RWPE1 (cell line): ENCODE measurements around the gene ACAP3.

Experiments
- CTCF ChIA-PET: fragments of 350-600 bp; sonication (Branson Sonifier 250); formaldehyde crosslinking; extraction: SDS; loops from one replicate; lab custom pipeline; 2021; lab: Yijun Ruan, JAX
- POLR2A ChIA-PET: fragments of 400-600 bp; formaldehyde crosslinking; extraction: SDS; loops from one replicate; lab custom pipeline; 2020; ENCODE audit warnings: antibody characterized with exemption; ENCODE audit not compliant: low non-redundant PET; lab: Yijun Ruan, JAX
- DNase-seq: peaks from one replicate; pipeline ENCODE4 v3.0.0; 2012; ENCODE audit warnings: low spot score
- H3K27ac ChIP-seq: fragments of 450-650 bp; 2 replicates; pipeline ENCODE4 v1.5.1; 2017
- TF ChIP-seq, protein P1 (sequence below): fragments of 450-650 bp; conservative IDR thresholded peaks from 2 replicates; pipeline ENCODE4 v1.5.1; 2017; ENCODE audit warnings: low read depth, mild to moderate bottlenecking

The ACAP3 gene

GRCh38 chr1:1347663-1348419 is 40.1 kb upstream of the ACAP3 start:
- H3K27ac ChIP-seq: peak overlapping the region; percentile 98
- DNase-seq: no peak

GRCh38 chr1:1347026-1347595 is 39.4 kb upstream of the ACAP3 start:
- DNase-seq: no peak
- H3K27ac ChIP-seq: peak overlapping the region; percentile 98
- POLR2A ChIA-PET: interaction anchor here (0.8 kb wide), 1 partner anchor 28 kb away, joined by 4 read pairs; the partner anchor contains the start of gene AURKAIP1
- CTCF ChIA-PET: no interaction called here
- TF ChIP-seq, protein P1, sequence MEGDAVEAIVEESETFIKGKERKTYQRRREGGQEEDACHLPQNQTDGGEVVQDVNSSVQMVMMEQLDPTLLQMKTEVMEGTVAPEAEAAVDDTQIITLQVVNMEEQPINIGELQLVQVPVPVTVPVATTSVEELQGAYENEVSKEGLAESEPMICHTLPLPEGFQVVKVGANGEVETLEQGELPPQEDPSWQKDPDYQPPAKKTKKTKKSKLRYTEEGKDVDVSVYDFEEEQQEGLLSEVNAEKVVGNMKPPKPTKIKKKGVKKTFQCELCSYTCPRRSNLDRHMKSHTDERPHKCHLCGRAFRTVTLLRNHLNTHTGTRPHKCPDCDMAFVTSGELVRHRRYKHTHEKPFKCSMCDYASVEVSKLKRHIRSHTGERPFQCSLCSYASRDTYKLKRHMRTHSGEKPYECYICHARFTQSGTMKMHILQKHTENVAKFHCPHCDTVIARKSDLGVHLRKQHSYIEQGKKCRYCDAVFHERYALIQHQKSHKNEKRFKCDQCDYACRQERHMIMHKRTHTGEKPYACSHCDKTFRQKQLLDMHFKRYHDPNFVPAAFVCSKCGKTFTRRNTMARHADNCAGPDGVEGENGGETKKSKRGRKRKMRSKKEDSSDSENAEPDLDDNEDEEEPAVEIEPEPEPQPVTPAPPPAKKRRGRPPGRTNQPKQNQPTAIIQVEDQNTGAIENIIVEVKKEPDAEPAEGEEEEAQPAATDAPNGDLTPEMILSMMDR: no peak

More at GRCh38 chr1:1347663-1348419, 40.1 kb upstream of the ACAP3 start:
- ChIA-PET POLR2A (interaction anchor here (0.8 to 1.1 kb wide), 2 partner anchors 28 to 39 kb away, joined by 3 to 4 read pairs; partner anchors contain the start of gene AURKAIP1), CTCF (interaction anchor here (0.6 to 1.4 kb wide), 6 partner anchors 17 to 281 kb away, joined by 3 to 6 read pairs (median 3); partner anchors contain the start of gene AURKAIP1)
- TF ChIP-seq, protein P1: no peak

DNA sequence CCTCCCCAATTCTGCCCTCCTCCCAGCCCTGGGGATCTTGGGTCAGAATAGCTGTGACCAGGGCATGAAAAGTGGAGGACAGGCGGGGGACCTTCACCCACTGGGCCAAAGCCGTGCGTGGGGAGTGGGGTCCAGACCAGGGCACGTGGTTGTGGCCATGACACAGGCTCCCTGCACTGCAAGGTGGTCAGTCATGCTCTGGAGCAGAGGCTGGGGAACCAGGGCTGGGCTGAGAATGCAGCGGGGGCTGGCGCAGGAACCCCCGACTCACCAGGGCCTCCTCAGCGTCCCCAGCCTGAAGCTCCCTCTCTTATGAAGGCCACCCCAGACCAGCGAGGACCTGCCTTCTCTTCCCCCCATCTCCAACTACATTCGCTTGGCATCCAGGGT is 38.8 kb upstream of the ACAP3 start:
- TF ChIP-seq, protein P1: no peak
- ChIA-PET CTCF (interaction anchor here (0.7 kb wide), 1 partner anchor 35 kb away, joined by 3 read pairs; no protein-coding TSS in a partner anchor), POLR2A (no interaction called here)
- DNase-seq: no peak
- peak overlapping the region; percentile 98 for H3K27ac ChIP-seq

- peak overlapping the region; percentile 98 for H3K27ac ChIP-seq
- CTCF ChIA-PET: interaction anchor here (0.5 to 1.5 kb wide), 3 partner anchors 12 to 96 kb away, joined by 3 to 6 read pairs (median 5); no protein-coding TSS in a partner anchor
- POLR2A ChIA-PET: interaction anchor here (0.6 kb wide), 1 partner anchor 29 kb away, joined by 3 read pairs; the partner anchor contains the start of gene AURKAIP1
- no peak for DNase-seq
- TF ChIP-seq, protein P1: no peak
Observed at GRCh38 chr1:1345860-1346500, 38.2 kb upstream of the ACAP3 start.

GRCh38 chr1:1345384-1345783 is 37.7 kb upstream of the ACAP3 start:
- no peak for DNase-seq
- ChIA-PET CTCF (interaction anchor here (0.5 to 1.5 kb wide), 3 partner anchors 12 to 97 kb away, joined by 3 to 6 read pairs (median 5); no protein-coding TSS in a partner anchor), POLR2A (no interaction called here)
- H3K27ac ChIP-seq: peak overlapping the region; percentile 98
- TF ChIP-seq, protein P1: no peak
